ENCODE measurements around the gene MALT1. TPM values are rescaled to one million over a fixed set of nuclear protein-coding genes. Genes with fewer than 3 reads are reported as not detected.

Gene MALT1
- total RNA-seq, 1 experiment from 2014 or later = 28.5 TPM

GRCh38 chr18:58738322-58738721 is 67.1 kb downstream of the MALT1 start:
- Mint-ChIP-seq H3K27me3 (ENCODE audit: insufficient read depth, unreplicated experiment) (no peaks in the 10 kb centered on the region), H3K4me3 (ENCODE audit: unreplicated experiment) (no peak overlapping the region), H3K9me3 (ENCODE audit: unreplicated experiment) (no peaks in the 10 kb centered on the region), H3K36me3 (ENCODE audit: insufficient read depth, unreplicated experiment) (peaks cover 78% of the 10 kb centered on the region), H3K27ac (ENCODE audit: low read depth, unreplicated experiment) (no peak overlapping the region), H3K4me1 (ENCODE audit: insufficient read depth, unreplicated experiment) (no peaks in the 10 kb centered on the region)
- ChIA-PET CTCF (interaction anchor here (0.7 to 1.0 kb wide), 2 partner anchors 15 to 26 kb away, joined by 3 to 5 read pairs; no protein-coding TSS in a partner anchor), POLR2A (interaction anchor here (0.6 kb wide), 1 partner anchor 59 kb away, joined by 3 read pairs; no protein-coding TSS in a partner anchor)
- TF ChIP-seq CTCF (IDR thresholded peaks at IDR 0.05; ENCODE audit: unreplicated experiment) = no peak
- DNase-seq (ENCODE audit: unreplicated experiment) = no peak
- no TSS peak for BruUV-seq (replicated peaks)
- intact Hi-C loops (cut with micrococcal nuclease) = no loop called here

GRCh38 chr18:58745914-58746313 is 74.6 kb downstream of the MALT1 start:
- no TSS peak for BruUV-seq (replicated peaks)
- H3K9me3 Mint-ChIP-seq (ENCODE audit: unreplicated experiment) = no peaks in the 10 kb centered on the region
- H3K36me3 Mint-ChIP-seq (ENCODE audit: insufficient read depth, unreplicated experiment) = peaks cover 81% of the 10 kb centered on the region
- ChIA-PET CTCF (interaction anchor here (0.9 to 3.3 kb wide), 5 partner anchors 16 to 325 kb away, joined by 3 to 21 read pairs (median 4); no protein-coding TSS in a partner anchor), POLR2A (interaction anchor here (0.7 to 1.7 kb wide), 5 partner anchors 9 to 92 kb away, joined by 3 to 6 read pairs (median 3); partner anchors contain the start of gene MALT1)
- no peak for DNase-seq (ENCODE audit: unreplicated experiment)
- no peak overlapping the region for H3K4me3 Mint-ChIP-seq (ENCODE audit: unreplicated experiment)
- intact Hi-C loops (cut with micrococcal nuclease) = no loop called here
- H3K27me3 Mint-ChIP-seq (ENCODE audit: insufficient read depth, unreplicated experiment) = no peaks in the 10 kb centered on the region
- no peaks in the 10 kb centered on the region for H3K4me1 Mint-ChIP-seq (ENCODE audit: insufficient read depth, unreplicated experiment)
- TF ChIP-seq CTCF (IDR thresholded peaks at IDR 0.05; ENCODE audit: unreplicated experiment) = no peak
- no peak overlapping the region for H3K27ac Mint-ChIP-seq (ENCODE audit: low read depth, unreplicated experiment)

- TF ChIP-seq CTCF (IDR thresholded peaks at IDR 0.05; ENCODE audit: unreplicated experiment) = no peak
- POLR2A ChIA-PET = no interaction called here
- no TSS peak for BruUV-seq (replicated peaks)
- peaks cover 66% of the 10 kb centered on the region for H3K36me3 Mint-ChIP-seq (ENCODE audit: insufficient read depth, unreplicated experiment)
- CTCF ChIA-PET = interaction anchor here (0.5 to 3.4 kb wide), 4 partner anchors 15 to 555 kb away, joined by 3 to 14 read pairs (median 4); no protein-coding TSS in a partner anchor
- no peaks in the 10 kb centered on the region for H3K9me3 Mint-ChIP-seq (ENCODE audit: unreplicated experiment)
- DNase-seq (ENCODE audit: unreplicated experiment) = no peak
- no peak overlapping the region for H3K27ac Mint-ChIP-seq (ENCODE audit: low read depth, unreplicated experiment)
- H3K27me3 Mint-ChIP-seq (ENCODE audit: insufficient read depth, unreplicated experiment) = no peaks in the 10 kb centered on the region
- H3K4me3 Mint-ChIP-seq (ENCODE audit: unreplicated experiment) = no peak overlapping the region
- intact Hi-C loops (cut with micrococcal nuclease) = no loop called here
- no peaks in the 10 kb centered on the region for H3K4me1 Mint-ChIP-seq (ENCODE audit: insufficient read depth, unreplicated experiment)
Observed at GRCh38 chr18:58748899-58749595, 77.8 kb downstream of the MALT1 start.

- no peak overlapping the region for H3K27ac Mint-ChIP-seq (ENCODE audit: low read depth, unreplicated experiment)
- no TSS peak for BruUV-seq (replicated peaks)
- ChIA-PET CTCF (interaction anchor here (0.6 to 5.3 kb wide), 5 partner anchors 11 to 268 kb away, joined by 3 to 45 read pairs (median 5); no protein-coding TSS in a partner anchor), POLR2A (interaction anchor here (0.6 to 1.4 kb wide), 2 partner anchors 31 to 228 kb away, joined by 3 read pairs; no protein-coding TSS in a partner anchor)
- intact Hi-C loops (cut with micrococcal nuclease) = no loop called here
- H3K27me3 Mint-ChIP-seq (ENCODE audit: insufficient read depth, unreplicated experiment) = no peaks in the 10 kb centered on the region
- no peaks in the 10 kb centered on the region for H3K9me3 Mint-ChIP-seq (ENCODE audit: unreplicated experiment)
- no peak overlapping the region for H3K4me3 Mint-ChIP-seq (ENCODE audit: unreplicated experiment)
- DNase-seq (ENCODE audit: unreplicated experiment) = no peak
- H3K4me1 Mint-ChIP-seq (ENCODE audit: insufficient read depth, unreplicated experiment) = no peaks in the 10 kb centered on the region
- peaks cover 21% of the 10 kb centered on the region for H3K36me3 Mint-ChIP-seq (ENCODE audit: insufficient read depth, unreplicated experiment)
- TF ChIP-seq CTCF (IDR thresholded peaks at IDR 0.05; ENCODE audit: unreplicated experiment) = no peak
Observed at GRCh38 chr18:58753976-58754375, 82.7 kb downstream of the MALT1 start.
